ENCODE measurements around the gene SMIM28. TPM values are rescaled to one million over a fixed set of nuclear protein-coding genes. Genes with fewer than 3 reads are reported as not detected.

The SMIM28 gene
- total RNA-seq, 1 experiment from 2014 or later: not detected

- no peak for TF ChIP-seq TCF7L2 (IDR thresholded peaks at IDR 0.05; ENCODE audit: low read depth, low read length)
- H3K4me1 ChIP-seq (ENCODE audit: control insufficient read depth, insufficient read depth, low read length): no peaks in the 10 kb centered on the region
- no peak for DNase-seq (ENCODE audit: low read depth, low spot score)
- intact Hi-C loops (cut with micrococcal nuclease; ENCODE audit: unreplicated experiment) (no loop called here), in situ Hi-C loops (cut with HindIII; ENCODE audit: low pct_unique_long_range_greater_than_20kb, low sequenced_read_pairs) (no loop called here)
- BruUV-seq (replicated peaks): no TSS peak
- H3K9me3 ChIP-seq (ENCODE audit: control insufficient read depth, insufficient read depth, low read depth, low read length): no peaks in the 10 kb centered on the region
- no peak overlapping the region for H3K27ac ChIP-seq (ENCODE audit: low read length)
- H3K4me3 ChIP-seq (ENCODE audit: low read depth in 2 of 2, low read length in 2 of 2): no peak overlapping the region
- no peaks in the 10 kb centered on the region; the same call in 1 of the 2 replicates for H3K27me3 ChIP-seq (ENCODE audit: control insufficient read depth, insufficient read depth, low read length)
- ChIA-PET POLR2A (no interaction called here), CTCF (no interaction called here)
- no peaks in the 10 kb centered on the region for H3K36me3 ChIP-seq (ENCODE audit: control insufficient read depth, insufficient read depth, low read length)
- ATAC-seq: no peak
Measured at GRCh38 chr6:138397128-138398122, 19.7 kb downstream of the SMIM28 start.

- BruUV-seq (replicated peaks): no TSS peak
- DNase-seq (ENCODE audit: low read depth, low spot score) (no peak), ATAC-seq (no peak)
- peaks cover 6% of the 10 kb centered on the region; the same call in 1 of the 2 replicates for H3K36me3 ChIP-seq (ENCODE audit: control insufficient read depth, insufficient read depth, low read length)
- intact Hi-C loops (cut with micrococcal nuclease; ENCODE audit: unreplicated experiment): no loop called here
- H3K27ac ChIP-seq (ENCODE audit: low read length): no peak overlapping the region
- in situ Hi-C loops (cut with HindIII; ENCODE audit: low pct_unique_long_range_greater_than_20kb, low sequenced_read_pairs): no loop called here
- CTCF ChIA-PET: no interaction called here
- H3K4me3 ChIP-seq (ENCODE audit: low read depth in 2 of 2, low read length in 2 of 2): no peak overlapping the region
- H3K27me3 ChIP-seq (ENCODE audit: control insufficient read depth, insufficient read depth, low read length): no peaks in the 10 kb centered on the region
- POLR2A ChIA-PET: no interaction called here
- no peaks in the 10 kb centered on the region for H3K9me3 ChIP-seq (ENCODE audit: control insufficient read depth, insufficient read depth, low read depth, low read length)
- TF ChIP-seq REST (IDR thresholded peaks at IDR 0.05; ENCODE audit: insufficient read depth in 1 of 2, low read depth in 2 of 2, low read length in 1 of 2) (no peak), SIN3A (IDR thresholded peaks at IDR 0.05; ENCODE audit: borderline replicate concordance, insufficient read depth, low read depth, low read length) (no peak), TCF7L2 (IDR thresholded peaks at IDR 0.05; ENCODE audit: low read depth, low read length) (no peak), POLR2AphosphoS5 (IDR thresholded peaks at IDR 0.05; ENCODE audit: low read depth, low read length) (no peak), CTCF (IDR thresholded peaks at IDR 0.05) (no peak)
- H3K4me1 ChIP-seq (ENCODE audit: control insufficient read depth, insufficient read depth, low read length): peaks cover 4% of the 10 kb centered on the region
Measured at GRCh38 chr6:138400326-138400725, 22.6 kb downstream of the SMIM28 start.

Measured in Panc1 (cell line).